Activated T-cell treated with anti-CD3 and anti-CD28 coated beads, Interleukin-2, amount 50 U/mL, for 4 hours (primary cell): ENCODE results near the gene SLC8A1. TPM values are rescaled to one million over a fixed set of nuclear protein-coding genes. Genes with fewer than 3 reads are reported as not detected.

Experiments used
- ATAC-seq, 2 donors: fragments of 200-7000 bp; cut with Tn5 transposase; one replicate each; pipeline ENCODE4 v1.10.0; 2021
- DNase-seq: peaks from one replicate; pipeline ENCODE4 v3.0.0-alpha.2; 2020
- H3K27me3 Mint-ChIP-seq: one replicate; pipeline ENCODE4 v1.8.0; 2021; ENCODE audit warnings: low read depth, mixed read lengths
- H3K36me3 Mint-ChIP-seq: one replicate; pipeline ENCODE4 v1.8.0; 2022; ENCODE audit warnings: mixed read lengths; ENCODE audit not compliant: insufficient read depth
- H3K4me1 Mint-ChIP-seq: one replicate; pipeline ENCODE4 v1.8.0; 2021; ENCODE audit warnings: low read depth, mixed read lengths
- H3K4me3 Mint-ChIP-seq: one replicate; pipeline ENCODE4 v1.8.0; 2021; ENCODE audit warnings: mild to moderate bottlenecking, moderate library complexity, mixed read lengths
- H3K9me3 Mint-ChIP-seq: one replicate; pipeline ENCODE4 v1.8.0; 2021; ENCODE audit warnings: mixed read lengths
- total RNA-seq, 3 donors: library from RNA; stranded (reverse); gene quantifications; one replicate each; pipeline ENCODE4 v1.2.1, GENCODE V29; 2021

The SLC8A1 gene
- total RNA-seq, 3 donors from 2014 or later = 0.08 to 0.28 (median 0.26) TPM

GRCh38 chr2:40324656-40325055 lies 127.2 kb downstream of the SLC8A1 start:
- Mint-ChIP-seq H3K27me3 (no peaks in the 10 kb centered on the region), H3K4me3 (no peak overlapping the region), H3K36me3 (no peaks in the 10 kb centered on the region), H3K4me1 (no peaks in the 10 kb centered on the region), H3K9me3 (no peaks in the 10 kb centered on the region)
- ATAC-seq = no peak
- DNase-seq = no peak

GRCh38 chr2:40321822-40322221 lies 130.1 kb downstream of the SLC8A1 start:
- ATAC-seq (no peak), DNase-seq (no peak)
- Mint-ChIP-seq H3K4me1 (no peaks in the 10 kb centered on the region), H3K9me3 (no peaks in the 10 kb centered on the region), H3K36me3 (no peaks in the 10 kb centered on the region), H3K4me3 (no peak overlapping the region), H3K27me3 (no peaks in the 10 kb centered on the region)

GRCh38 chr2:40321016-40321623 lies 130.8 kb downstream of the SLC8A1 start:
- no peaks in the 10 kb centered on the region for H3K9me3 Mint-ChIP-seq
- no peaks in the 10 kb centered on the region for H3K27me3 Mint-ChIP-seq
- ATAC-seq (no peak), DNase-seq (no peak)
- H3K4me1 Mint-ChIP-seq = no peaks in the 10 kb centered on the region
- no peaks in the 10 kb centered on the region for H3K36me3 Mint-ChIP-seq
- no peak overlapping the region for H3K4me3 Mint-ChIP-seq

- no peak for DNase-seq
- Mint-ChIP-seq H3K36me3 (no peaks in the 10 kb centered on the region), H3K4me3 (no peak overlapping the region), H3K27me3 (no peaks in the 10 kb centered on the region), H3K4me1 (no peaks in the 10 kb centered on the region), H3K9me3 (peaks cover 3% of the 10 kb centered on the region)
- no peak for ATAC-seq
Measured at GRCh38 chr2:40318921-40319320, 133.0 kb downstream of the SLC8A1 start.

GRCh38 chr2:40317761-40318160 lies 134.1 kb downstream of the SLC8A1 start:
- DNase-seq (no peak), ATAC-seq (no peak)
- no peaks in the 10 kb centered on the region for H3K27me3 Mint-ChIP-seq
- peaks cover 3% of the 10 kb centered on the region for H3K9me3 Mint-ChIP-seq
- H3K36me3 Mint-ChIP-seq = no peaks in the 10 kb centered on the region
- no peaks in the 10 kb centered on the region for H3K4me1 Mint-ChIP-seq
- H3K4me3 Mint-ChIP-seq = no peak overlapping the region

- no peak for ATAC-seq
- no peaks in the 10 kb centered on the region for H3K27me3 Mint-ChIP-seq
- H3K9me3 Mint-ChIP-seq = peaks cover 3% of the 10 kb centered on the region
- no peaks in the 10 kb centered on the region for H3K4me1 Mint-ChIP-seq
- H3K36me3 Mint-ChIP-seq = no peaks in the 10 kb centered on the region
- no peak overlapping the region for H3K4me3 Mint-ChIP-seq
- DNase-seq = no peak
Measured at GRCh38 chr2:40317046-40317445, 134.8 kb downstream of the SLC8A1 start.

- Mint-ChIP-seq H3K27me3 (no peaks in the 10 kb centered on the region), H3K36me3 (no peaks in the 10 kb centered on the region), H3K9me3 (peaks cover 3% of the 10 kb centered on the region), H3K4me1 (no peaks in the 10 kb centered on the region), H3K4me3 (no peak overlapping the region)
- no peak for ATAC-seq
- no peak for DNase-seq
Measured at GRCh38 chr2:40316620-40317019, 135.3 kb downstream of the SLC8A1 start.

- Mint-ChIP-seq H3K36me3 (no peaks in the 10 kb centered on the region), H3K4me3 (no peak overlapping the region), H3K4me1 (no peaks in the 10 kb centered on the region), H3K9me3 (peaks cover 3% of the 10 kb centered on the region), H3K27me3 (no peaks in the 10 kb centered on the region)
- ATAC-seq (no peak), DNase-seq (no peak)
Measured at GRCh38 chr2:40315683-40316082, 136.2 kb downstream of the SLC8A1 start.

- no peaks in the 10 kb centered on the region for H3K36me3 Mint-ChIP-seq
- H3K4me1 Mint-ChIP-seq = no peaks in the 10 kb centered on the region
- ATAC-seq = no peak
- H3K27me3 Mint-ChIP-seq = no peaks in the 10 kb centered on the region
- no peak for DNase-seq
- H3K4me3 Mint-ChIP-seq = no peak overlapping the region
- H3K9me3 Mint-ChIP-seq = peaks cover 3% of the 10 kb centered on the region
Measured at GRCh38 chr2:40311026-40311425, 140.9 kb downstream of the SLC8A1 start.

- no peak for DNase-seq
- H3K27me3 Mint-ChIP-seq = no peaks in the 10 kb centered on the region
- no peak for ATAC-seq
- no peaks in the 10 kb centered on the region for H3K4me1 Mint-ChIP-seq
- H3K36me3 Mint-ChIP-seq = no peaks in the 10 kb centered on the region
- H3K4me3 Mint-ChIP-seq = no peak overlapping the region
- peaks cover 3% of the 10 kb centered on the region for H3K9me3 Mint-ChIP-seq
Measured at GRCh38 chr2:40310303-40310702, 141.6 kb downstream of the SLC8A1 start.

GRCh38 chr2:40304340-40304739 lies 147.6 kb downstream of the SLC8A1 start:
- no peaks in the 10 kb centered on the region for H3K4me1 Mint-ChIP-seq
- no peaks in the 10 kb centered on the region for H3K9me3 Mint-ChIP-seq
- no peak overlapping the region for H3K4me3 Mint-ChIP-seq
- ATAC-seq (no peak), DNase-seq (no peak)
- no peaks in the 10 kb centered on the region for H3K27me3 Mint-ChIP-seq
- no peaks in the 10 kb centered on the region for H3K36me3 Mint-ChIP-seq

GRCh38 chr2:40303746-40304145 lies 148.1 kb downstream of the SLC8A1 start:
- no peak overlapping the region for H3K4me3 Mint-ChIP-seq
- no peaks in the 10 kb centered on the region for H3K36me3 Mint-ChIP-seq
- ATAC-seq = no peak
- H3K9me3 Mint-ChIP-seq = no peaks in the 10 kb centered on the region
- no peaks in the 10 kb centered on the region for H3K27me3 Mint-ChIP-seq
- no peaks in the 10 kb centered on the region for H3K4me1 Mint-ChIP-seq
- no peak for DNase-seq

- DNase-seq = no peak
- Mint-ChIP-seq H3K36me3 (no peaks in the 10 kb centered on the region), H3K27me3 (no peaks in the 10 kb centered on the region), H3K9me3 (no peaks in the 10 kb centered on the region), H3K4me3 (no peak overlapping the region), H3K4me1 (no peaks in the 10 kb centered on the region)
- no peak for ATAC-seq
Measured at GRCh38 chr2:40302751-40303325, 149.1 kb downstream of the SLC8A1 start.

- H3K9me3 Mint-ChIP-seq = no peaks in the 10 kb centered on the region
- H3K4me1 Mint-ChIP-seq = no peaks in the 10 kb centered on the region
- ATAC-seq (no peak), DNase-seq (no peak)
- H3K36me3 Mint-ChIP-seq = no peaks in the 10 kb centered on the region
- H3K27me3 Mint-ChIP-seq = no peaks in the 10 kb centered on the region
- H3K4me3 Mint-ChIP-seq = no peak overlapping the region
Measured at GRCh38 chr2:40300391-40300790, 151.5 kb downstream of the SLC8A1 start.

GRCh38 chr2:40299781-40300180 lies 152.1 kb downstream of the SLC8A1 start:
- no peak overlapping the region for H3K4me3 Mint-ChIP-seq
- no peak for ATAC-seq
- no peaks in the 10 kb centered on the region for H3K27me3 Mint-ChIP-seq
- H3K4me1 Mint-ChIP-seq = no peaks in the 10 kb centered on the region
- H3K36me3 Mint-ChIP-seq = no peaks in the 10 kb centered on the region
- no peaks in the 10 kb centered on the region for H3K9me3 Mint-ChIP-seq
- no peak for DNase-seq
